Epithelial cell of proximal tubule (primary cell): ENCODE results near the gene OXNAD1. TPM values are rescaled to one million over a fixed set of nuclear protein-coding genes. Genes with fewer than 3 reads are reported as not detected.

Experiments used
- DNase-seq: peaks from one replicate; pipeline ENCODE4 v3.0.0-alpha.2; 2011; ENCODE audit warnings: low read depth
- H3K4me3 ChIP-seq: 2 replicates; pipeline ENCODE4 v1.5.1; 2011; ENCODE audit warnings: low read depth, mild to moderate bottlenecking, low read length
- total RNA-seq: library from RNA; depleted of rRNA; stranded (reverse); fragments of >200 nt; gene quantifications from 2 replicates; pipeline ENCODE4 v1.2.3, GENCODE V29; 2015
- TF ChIP-seq, protein P1 (sequence below): conservative IDR thresholded peaks from 2 replicates; pipeline ENCODE4 v1.5.1; 2012; ENCODE audit warnings: low read depth, mild to moderate bottlenecking, low read length

Gene OXNAD1
- total RNA-seq, result 6.1 and 14.2 TPM in 2 replicates

- DNase-seq, result peak; percentile 91
- TF ChIP-seq, protein P1, sequence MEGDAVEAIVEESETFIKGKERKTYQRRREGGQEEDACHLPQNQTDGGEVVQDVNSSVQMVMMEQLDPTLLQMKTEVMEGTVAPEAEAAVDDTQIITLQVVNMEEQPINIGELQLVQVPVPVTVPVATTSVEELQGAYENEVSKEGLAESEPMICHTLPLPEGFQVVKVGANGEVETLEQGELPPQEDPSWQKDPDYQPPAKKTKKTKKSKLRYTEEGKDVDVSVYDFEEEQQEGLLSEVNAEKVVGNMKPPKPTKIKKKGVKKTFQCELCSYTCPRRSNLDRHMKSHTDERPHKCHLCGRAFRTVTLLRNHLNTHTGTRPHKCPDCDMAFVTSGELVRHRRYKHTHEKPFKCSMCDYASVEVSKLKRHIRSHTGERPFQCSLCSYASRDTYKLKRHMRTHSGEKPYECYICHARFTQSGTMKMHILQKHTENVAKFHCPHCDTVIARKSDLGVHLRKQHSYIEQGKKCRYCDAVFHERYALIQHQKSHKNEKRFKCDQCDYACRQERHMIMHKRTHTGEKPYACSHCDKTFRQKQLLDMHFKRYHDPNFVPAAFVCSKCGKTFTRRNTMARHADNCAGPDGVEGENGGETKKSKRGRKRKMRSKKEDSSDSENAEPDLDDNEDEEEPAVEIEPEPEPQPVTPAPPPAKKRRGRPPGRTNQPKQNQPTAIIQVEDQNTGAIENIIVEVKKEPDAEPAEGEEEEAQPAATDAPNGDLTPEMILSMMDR, result no peak
- H3K4me3 ChIP-seq, result peak within 1 kb of the TSS; percentile 96
Measured at GRCh38 chr3:16264708-16265454, at the start of gene OXNAD1, which contains the start of gene DPH3. TSS of gene OXNAD1 (plus strand) at chr3:16265212. CDS start at chr3:16270953, 5,741 bp downstream. TSS of gene DPH3 (minus strand) at chr3:16264943. CDS start at chr3:16264876, 67 bp downstream.

- H3K4me3 ChIP-seq, result no peak overlapping the region
- TF ChIP-seq, protein P1, result no peak
- no peak for DNase-seq
Measured at GRCh38 chr3:16216373-16216935, 48.6 kb upstream of the OXNAD1 start.

- TF ChIP-seq, protein P1, result no peak
- H3K4me3 ChIP-seq, result no peak overlapping the region
- DNase-seq, result no peak
Measured at GRCh38 chr3:16219777-16220176, 45.2 kb upstream of the OXNAD1 start.

GRCh38 chr3:16221990-16222389 lies 43.0 kb upstream of the OXNAD1 start:
- no peak for DNase-seq
- no peak overlapping the region for H3K4me3 ChIP-seq
- TF ChIP-seq, protein P1, result no peak

DNA sequence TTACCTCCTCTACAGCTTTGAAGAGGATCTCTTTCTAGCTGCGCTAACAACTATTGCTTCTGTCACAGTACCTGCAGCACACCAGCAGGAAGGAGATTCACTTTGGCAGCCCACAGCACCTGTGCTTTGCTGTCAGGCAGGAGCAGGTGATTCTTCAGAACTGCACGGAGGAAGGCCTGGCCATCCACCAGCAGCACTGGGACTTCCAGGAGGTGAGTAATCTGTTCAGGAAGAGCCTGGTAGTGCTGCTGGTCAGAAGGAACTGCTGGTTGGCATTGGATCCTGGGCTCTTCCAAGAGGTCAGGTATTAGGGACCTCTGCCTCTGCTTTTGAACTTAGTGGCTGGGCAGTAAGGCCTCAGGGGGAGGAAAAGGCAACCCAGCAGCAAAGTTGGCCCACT lies 42.5 kb upstream of the OXNAD1 start:
- no peak for DNase-seq
- TF ChIP-seq, protein P1, result no peak

GRCh38 chr3:16224325-16224724 lies 40.7 kb upstream of the OXNAD1 start:
- no peak overlapping the region for H3K4me3 ChIP-seq
- TF ChIP-seq, protein P1, result no peak
- no peak for DNase-seq

More for the DNA sequence above, 42.5 kb upstream of the OXNAD1 start:
- no peak overlapping the region for H3K4me3 ChIP-seq
